ENCODE data around the gene CEMIP.

CEMIP gene

DNA sequence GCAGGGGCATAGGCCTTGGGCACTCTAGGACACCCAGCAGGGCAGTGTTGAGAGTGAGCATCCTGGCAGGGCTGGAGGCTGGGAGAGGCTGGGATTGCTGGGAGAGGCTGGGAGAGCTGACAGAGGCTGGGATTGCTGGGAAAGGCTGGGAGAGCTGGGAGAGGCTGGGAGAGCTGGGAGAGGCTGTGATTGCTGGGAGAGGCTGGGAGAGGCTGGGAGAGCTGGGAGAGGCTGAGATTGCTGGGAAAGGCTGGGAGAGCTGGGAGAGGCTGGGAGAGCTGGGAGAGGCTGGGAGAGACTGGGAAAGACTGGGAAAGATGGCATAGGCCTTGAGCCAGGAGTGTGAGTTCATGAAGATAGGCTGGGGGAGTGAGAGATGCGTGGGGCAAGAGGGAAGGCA is 132.7 kb downstream of the CEMIP start:
- Histone ChIP-seq H3K4me3 (ENCODE audit: low read depth, low read length) (no peak overlapping the region), H3K27me3 (no peaks in the 10 kb centered on the region), H3K4me1 (no peaks in the 10 kb centered on the region), H3K36me3 (no peaks in the 10 kb centered on the region), H3K9me3 (no peaks in the 10 kb centered on the region)
- TF ChIP-seq CTCF (IDR thresholded peaks at IDR 0.05; ENCODE audit: low read depth, low read length), result no peak
- DNase-seq, result no peak

DNA sequence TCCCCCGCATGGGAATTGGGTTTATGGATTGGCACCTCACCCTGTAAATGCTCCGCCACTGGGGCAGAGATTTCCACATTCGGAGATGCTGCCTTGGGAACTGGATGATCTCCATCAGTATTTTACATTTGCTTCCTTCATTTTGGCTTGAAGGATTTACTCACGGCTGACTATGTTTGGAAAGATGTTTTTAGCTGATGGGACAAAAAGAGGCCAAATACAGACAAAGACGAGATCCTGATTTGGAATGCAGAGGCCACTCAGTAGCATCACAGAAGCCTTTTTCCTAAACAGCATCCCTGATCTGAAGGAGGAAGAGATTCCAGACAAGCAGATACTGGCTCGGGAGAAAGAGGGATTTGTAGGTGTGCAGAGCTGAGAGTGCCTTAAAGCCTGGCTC is 133.5 kb downstream of the CEMIP start:
- H3K9me3 ChIP-seq, result no peaks in the 10 kb centered on the region
- no peaks in the 10 kb centered on the region for H3K27me3 ChIP-seq

GRCh38 chr15:80913541-80913940 is 134.4 kb downstream of the CEMIP start:
- Histone ChIP-seq H3K27me3 (no peaks in the 10 kb centered on the region), H3K4me1 (no peaks in the 10 kb centered on the region), H3K9me3 (no peaks in the 10 kb centered on the region), H3K4me3 (ENCODE audit: low read depth, low read length) (no peak overlapping the region), H3K36me3 (no peaks in the 10 kb centered on the region)
- no peak for TF ChIP-seq CTCF (IDR thresholded peaks at IDR 0.05; ENCODE audit: low read depth, low read length)
- DNase-seq, result no peak

More for the DNA sequence above, 133.5 kb downstream of the CEMIP start:
- H3K4me3 ChIP-seq (ENCODE audit: low read depth, low read length), result no peak overlapping the region
- DNase-seq, result no peak
- H3K36me3 ChIP-seq, result no peaks in the 10 kb centered on the region
- TF ChIP-seq CTCF (IDR thresholded peaks at IDR 0.05; ENCODE audit: low read depth, low read length), result no peak
- H3K4me1 ChIP-seq, result no peaks in the 10 kb centered on the region

GRCh38 chr15:80915472-80915871 is 136.3 kb downstream of the CEMIP start:
- no peaks in the 10 kb centered on the region for H3K9me3 ChIP-seq
- no peak for TF ChIP-seq CTCF (IDR thresholded peaks at IDR 0.05; ENCODE audit: low read depth, low read length)
- H3K4me3 ChIP-seq (ENCODE audit: low read depth, low read length), result no peak overlapping the region
- no peak for DNase-seq
- no peaks in the 10 kb centered on the region for H3K36me3 ChIP-seq
- no peaks in the 10 kb centered on the region for H3K4me1 ChIP-seq
- H3K27me3 ChIP-seq, result no peaks in the 10 kb centered on the region

- Histone ChIP-seq H3K4me3 (ENCODE audit: low read depth, low read length) (no peak overlapping the region), H3K27me3 (no peaks in the 10 kb centered on the region), H3K36me3 (no peaks in the 10 kb centered on the region), H3K9me3 (no peaks in the 10 kb centered on the region), H3K4me1 (no peaks in the 10 kb centered on the region)
- TF ChIP-seq CTCF (IDR thresholded peaks at IDR 0.05; ENCODE audit: low read depth, low read length), result no peak
- DNase-seq, result no peak
These were observed 136.9 kb downstream of the CEMIP start for GRCh38 chr15:80916056-80916455.

- TF ChIP-seq CTCF (IDR thresholded peaks at IDR 0.05; ENCODE audit: low read depth, low read length), result no peak
- Histone ChIP-seq H3K9me3 (no peaks in the 10 kb centered on the region), H3K4me1 (no peaks in the 10 kb centered on the region), H3K36me3 (no peaks in the 10 kb centered on the region), H3K4me3 (ENCODE audit: low read depth, low read length) (no peak overlapping the region), H3K27me3 (no peaks in the 10 kb centered on the region)
- no peak for DNase-seq
These were observed 139.1 kb downstream of the CEMIP start for GRCh38 chr15:80918196-80918783.
